ENCODE data around the gene NRL.
A peak's percentile ranks its signal among the peaks of the same experiment; 100 is the strongest.

NRL gene

GRCh38 chr14:24079491-24080141, 35.1 kb downstream of the NRL start:
- DNase-seq: peak; percentile 47

- no peak for DNase-seq
Measured at GRCh38 chr14:24078146-24078545, 36.6 kb downstream of the NRL start.

- DNase-seq: no peak
Measured at GRCh38 chr14:24077086-24077485, 37.7 kb downstream of the NRL start.

GRCh38 chr14:24076302-24076601, 38.5 kb downstream of the NRL start:
- no peak for DNase-seq

- peak; percentile 15 for DNase-seq
Measured at GRCh38 chr14:24075485-24076301, 39.1 kb downstream of the NRL start.

- no peak for DNase-seq
Measured at GRCh38 chr14:24074625-24075484, 39.9 kb downstream of the NRL start.

GRCh38 chr14:24072881-24073877, 41.6 kb downstream of the NRL start:
- DNase-seq: no peak

- no peak for DNase-seq
Measured at GRCh38 chr14:24072436-24072835, 42.3 kb downstream of the NRL start.

GRCh38 chr14:24071836-24072430, 42.8 kb downstream of the NRL start:
- no peak for DNase-seq

GRCh38 chr14:24071144-24071697, 43.5 kb downstream of the NRL start, which contains the start of gene CPNE6:
Gene CPNE6 (plus strand): TSS chr14:24071562. CDS start chr14:24072937, 1,375 bp downstream.
- no peak for DNase-seq

GRCh38 chr14:24070285-24071143, 44.2 kb downstream of the NRL start:
- peak; percentile 17 for DNase-seq

GRCh38 chr14:24069411-24069735, 45.4 kb downstream of the NRL start:
- no peak for DNase-seq

GRCh38 chr14:24068711-24069410, 45.9 kb downstream of the NRL start:
- no peak for DNase-seq

GRCh38 chr14:24067133-24068082, 47.3 kb downstream of the NRL start:
- DNase-seq: no peak

- no peak for DNase-seq
Measured at GRCh38 chr14:24066496-24067132, 48.1 kb downstream of the NRL start.

- DNase-seq: no peak
Measured at GRCh38 chr14:24065408-24065807, 49.3 kb downstream of the NRL start.

GRCh38 chr14:24064856-24065255, 49.9 kb downstream of the NRL start:
- no peak for DNase-seq

- DNase-seq: no peak
Measured at GRCh38 chr14:24064091-24064795, 50.5 kb downstream of the NRL start.
